GM23338 (cell line): ENCODE results near the gene LRBA.

ENCODE experiments used
- CREB1 ChIP-seq: fragments of 250-450 bp; sonication (Bioruptor Pico); IDR thresholded peaks from 2 replicates; pipeline ENCODE4 v1.5.0; 2020; ENCODE audit warnings: low read depth, mild to moderate bottlenecking, moderate library complexity
- CTCF ChIP-seq, 2 experiments: fragments of 200-600 bp in 1 of 2; sonication (generic) in 1 of 2; conservative IDR thresholded peaks; 2 replicates each; pipeline versions ENCODE4 v1.5.1 to v1.6.1; 2016 to 2017; ENCODE audit warnings: antibody characterized with exemption in 2 of 2, low read depth in 2 of 2, mild to moderate bottlenecking in 2 of 2, moderate library complexity in 1 of 2
- EZH2 ChIP-seq: fragments of 200-600 bp; sonication (generic); IDR thresholded peaks from one replicate; pipeline ENCODE4 v1.8.0; 2017; ENCODE audit warnings: antibody characterized with exemption, mild to moderate bottlenecking, low read depth; ENCODE audit not compliant: unreplicated experiment
- EZH2phosphoT487 ChIP-seq: fragments of 200-600 bp; sonication (generic); IDR thresholded peaks from one replicate; pipeline ENCODE4 v1.8.1; 2018; ENCODE audit warnings: antibody characterized with exemption; ENCODE audit not compliant: unreplicated experiment
- JUNB ChIP-seq: IDR thresholded peaks from one replicate; pipeline ENCODE4 v1.6.1; 2016; ENCODE audit warnings: antibody characterized with exemption; ENCODE audit not compliant: unreplicated experiment
- POLR2AphosphoS5 ChIP-seq: IDR thresholded peaks from 2 replicates; pipeline ENCODE4 v1.6.1; 2016; ENCODE audit warnings: antibody characterized with exemption, low read depth
- REST ChIP-seq: IDR thresholded peaks from one replicate; pipeline ENCODE4 v1.6.1; 2018; ENCODE audit warnings: antibody characterized with exemption; ENCODE audit not compliant: unreplicated experiment
- STAT1 ChIP-seq: IDR thresholded peaks from one replicate; pipeline ENCODE4 v1.6.1; 2016; ENCODE audit warnings: antibody characterized with exemption; ENCODE audit not compliant: unreplicated experiment
- ZNF114 ChIP-seq: fragments of 250-450 bp; sonication (Bioruptor Pico); IDR thresholded peaks from 2 replicates; pipeline ENCODE4 v1.5.0; 2020; ENCODE audit warnings: mild to moderate bottlenecking, moderate library complexity

- TF ChIP-seq CTCF (conservative IDR thresholded peaks at IDR 0.05; ENCODE audit: low read depth in 2 of 2) (no peak), EZH2 (no peak), EZH2phosphoT487 (no peak), CREB1 (no peak), REST (no peak), JUNB (no peak), STAT1 (no peak), POLR2AphosphoS5 (no peak), ZNF114 (CRISPR knock-in tag) (no peak)
Observed at GRCh38 chr4:150515135-150515534, 499.9 kb downstream of the LRBA start.
